IPS-20b (cell line): ENCODE results near the gene ELF1.
"Not testable (repeated sequence)": the region's sequence is repeated elsewhere in the genome, so short reads cannot be mapped to it uniquely, and the experiment has no call there.

Source experiments
- H3K27ac ChIP-seq: one replicate; pipeline ENCODE4 v1.5.1; 2013; ENCODE audit warnings: low read length
- H3K27me3 ChIP-seq: 2 replicates; pipeline ENCODE4 v1.6.1; 2013; ENCODE audit warnings: mild to moderate bottlenecking, low read length, inconsistent platforms; ENCODE audit not compliant: insufficient read depth
- H3K36me3 ChIP-seq: 2 replicates; pipeline ENCODE4 v1.6.1; 2013; ENCODE audit warnings: low read depth, mild to moderate bottlenecking, inconsistent platforms, low read length, moderate library complexity; ENCODE audit not compliant: insufficient read depth
- H3K4me1 ChIP-seq: 2 replicates; pipeline ENCODE4 v1.6.1; 2013; ENCODE audit warnings: mild to moderate bottlenecking, control low read depth, inconsistent platforms, low read length, moderate library complexity; ENCODE audit not compliant: insufficient read depth
- H3K4me3 ChIP-seq: 2 replicates; pipeline ENCODE4 v1.5.1; 2013; ENCODE audit warnings: mild to moderate bottlenecking, low read length, inconsistent platforms
- H3K9ac ChIP-seq: 2 replicates; pipeline ENCODE4 v1.6.1; 2013; ENCODE audit warnings: low read depth, mild to moderate bottlenecking, inconsistent platforms, low read length, moderate library complexity
- H3K9me3 ChIP-seq: 2 replicates; pipeline ENCODE4 v1.6.1; 2013; ENCODE audit warnings: mild to moderate bottlenecking, low read depth, low read length, inconsistent platforms; ENCODE audit not compliant: insufficient read depth

Gene ELF1

DNA sequence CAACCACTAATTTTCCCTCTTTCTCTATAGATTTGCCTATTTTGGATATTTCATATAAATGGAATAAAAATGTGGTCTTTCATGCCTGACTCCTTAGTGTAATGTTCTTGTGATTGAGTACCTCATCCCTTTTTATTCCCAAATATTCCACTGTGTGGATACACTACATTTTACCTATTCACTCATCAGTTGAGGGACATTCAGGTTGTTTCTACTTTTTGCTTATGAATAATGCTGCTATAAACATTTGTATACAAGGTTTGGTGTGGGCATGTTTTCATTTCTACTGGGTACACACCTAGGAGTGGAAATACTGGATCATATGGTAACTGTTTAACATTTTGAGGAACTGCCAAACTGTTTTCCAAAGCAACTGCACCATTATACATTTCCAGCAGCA lies 37.1 kb upstream of the ELF1 start:
- H3K4me1 ChIP-seq, result peaks cover 5% of the 10 kb centered on the region; the same call in 1 of the 2 replicates
- H3K36me3 ChIP-seq, result no peaks in the 10 kb centered on the region
- no peak overlapping the region for H3K9ac ChIP-seq
- no peaks in the 10 kb centered on the region for H3K27me3 ChIP-seq
- no peak overlapping the region for H3K27ac ChIP-seq
- no peak overlapping the region for H3K4me3 ChIP-seq
- H3K9me3 ChIP-seq, result no peaks in the 10 kb centered on the region

DNA sequence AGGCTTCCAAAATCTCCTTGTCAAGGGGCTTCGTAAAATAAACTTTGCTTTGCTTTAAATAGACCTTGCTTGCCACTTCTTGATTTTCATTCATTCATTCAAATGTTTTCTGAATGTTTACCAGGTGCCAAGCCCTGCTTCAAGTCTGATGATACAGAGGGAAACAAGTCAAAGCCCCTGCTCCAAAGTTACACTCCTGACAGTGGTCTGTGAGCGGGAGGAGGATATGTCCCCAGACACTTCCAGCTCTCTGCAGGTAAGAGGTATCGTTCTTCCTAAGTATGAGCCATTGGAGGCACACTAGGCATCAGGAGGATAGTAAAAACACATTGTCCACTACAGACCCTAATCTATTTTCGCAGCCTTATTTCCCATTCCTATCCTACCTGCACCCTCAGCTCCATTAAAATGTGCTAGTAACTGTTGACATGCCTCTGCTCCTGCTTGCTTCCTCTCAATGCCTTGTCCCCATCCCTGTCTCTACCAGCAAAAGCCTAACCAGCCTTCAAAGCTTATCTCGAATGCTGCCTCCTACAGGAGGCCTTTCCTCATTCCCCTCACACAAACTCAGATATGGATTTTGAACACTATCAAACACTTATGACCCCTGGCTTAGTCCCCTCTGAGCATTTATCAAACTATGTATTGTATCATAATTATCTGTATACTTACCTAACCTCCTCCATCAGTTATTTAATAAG lies 36.0 kb upstream of the ELF1 start:
- H3K9me3 ChIP-seq, result no peaks in the 10 kb centered on the region
- H3K9ac ChIP-seq, result no peak overlapping the region
- H3K27me3 ChIP-seq, result no peaks in the 10 kb centered on the region
- H3K27ac ChIP-seq, result no peak overlapping the region
- peaks cover 5% of the 10 kb centered on the region; the same call in 1 of the 2 replicates for H3K4me1 ChIP-seq
- H3K4me3 ChIP-seq, result no peak overlapping the region
- no peaks in the 10 kb centered on the region for H3K36me3 ChIP-seq

DNA sequence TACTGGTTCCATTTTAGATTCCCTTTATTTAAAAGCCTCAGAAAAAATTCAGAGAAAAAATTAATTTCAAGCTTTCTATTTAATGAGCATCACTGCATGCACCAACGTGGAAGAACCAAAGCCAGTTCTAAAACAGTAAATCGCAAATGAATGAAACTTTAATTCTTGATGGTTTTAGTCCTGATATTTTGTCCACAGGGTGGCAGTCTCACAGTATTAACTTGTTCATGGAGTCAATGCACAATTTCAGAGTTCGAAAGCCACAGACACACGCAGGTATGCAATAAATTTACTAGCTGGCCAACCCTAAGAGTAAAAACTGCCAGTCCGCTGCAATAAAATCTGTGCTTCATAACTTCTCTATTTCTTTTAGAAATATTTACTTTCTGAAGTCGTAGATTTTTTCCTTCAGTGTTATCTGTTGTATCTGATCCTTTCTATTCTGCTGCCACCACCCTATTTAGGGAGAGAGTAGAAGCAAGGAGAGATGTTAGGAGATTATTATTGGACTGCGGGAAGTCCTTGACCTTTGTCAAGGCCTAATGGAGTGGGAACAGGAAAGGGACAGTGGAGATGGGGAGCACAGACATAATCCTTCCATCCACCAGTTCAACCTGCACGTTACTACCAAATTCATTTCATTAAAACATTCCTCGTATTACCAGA lies 35.2 kb upstream of the ELF1 start:
- no peak overlapping the region for H3K9ac ChIP-seq
- H3K4me3 ChIP-seq, result no peak overlapping the region
- H3K9me3 ChIP-seq, result 0 out of 2 replicates have a peak, but pooled peaks cover 2% of the 10 kb centered on the region
- no peaks in the 10 kb centered on the region for H3K27me3 ChIP-seq
- H3K27ac ChIP-seq, result no peak overlapping the region
- no peaks in the 10 kb centered on the region for H3K36me3 ChIP-seq
- H3K4me1 ChIP-seq, result peaks cover 5% of the 10 kb centered on the region; the same call in 1 of the 2 replicates

DNA sequence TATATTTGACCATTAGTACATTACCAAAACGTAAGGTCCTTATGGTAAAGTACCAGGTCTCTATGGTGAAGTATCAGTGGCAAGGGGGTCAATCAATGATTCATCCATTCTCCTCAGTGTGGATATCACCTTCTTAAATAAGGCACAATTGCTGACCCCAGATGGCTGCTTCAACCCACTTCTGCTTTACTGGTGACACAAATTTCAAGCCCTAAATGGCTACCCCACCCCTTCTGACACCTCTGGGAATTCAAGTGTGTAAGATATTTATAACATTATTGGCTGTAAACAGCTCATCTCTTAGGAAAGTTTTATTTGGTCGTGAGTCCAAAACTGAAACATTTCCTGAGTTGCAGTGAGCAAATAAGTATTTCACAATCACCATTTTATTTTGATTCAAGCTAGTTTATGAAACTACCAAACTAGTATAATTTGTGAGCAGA lies 34.3 kb upstream of the ELF1 start:
- no peak overlapping the region for H3K9ac ChIP-seq
- H3K27me3 ChIP-seq, result no peaks in the 10 kb centered on the region
- no peaks in the 10 kb centered on the region for H3K36me3 ChIP-seq
- H3K4me3 ChIP-seq, result no peak overlapping the region
- no peak overlapping the region for H3K27ac ChIP-seq
- H3K9me3 ChIP-seq, result peaks cover 12% of the 10 kb centered on the region
- H3K4me1 ChIP-seq, result no peaks in the 10 kb centered on the region

DNA sequence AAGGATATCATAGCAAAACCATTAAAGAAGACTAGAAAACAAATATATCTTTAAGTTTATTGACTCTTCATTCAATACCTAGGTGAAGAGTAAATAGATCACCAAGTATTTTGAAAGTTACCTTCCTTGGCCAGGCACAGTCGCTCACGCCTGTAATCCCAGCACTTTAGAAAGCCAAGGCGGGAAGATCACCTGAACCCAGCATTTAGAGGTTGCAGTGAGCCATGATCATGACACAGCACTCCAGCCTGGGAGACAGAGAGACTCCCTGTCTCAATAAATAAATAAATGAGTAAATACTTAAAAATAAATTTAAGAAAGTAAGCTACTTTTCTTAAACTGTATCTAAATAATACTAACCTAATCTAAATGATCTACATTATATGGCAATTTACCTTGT lies 33.3 kb upstream of the ELF1 start:
- Histone ChIP-seq H3K4me3 (no peak overlapping the region), H3K4me1 (no peaks in the 10 kb centered on the region), H3K9ac (no peak overlapping the region), H3K36me3 (no peaks in the 10 kb centered on the region), H3K9me3 (peaks cover 18% of the 10 kb centered on the region), H3K27me3 (no peaks in the 10 kb centered on the region), H3K27ac (no peak overlapping the region)

DNA sequence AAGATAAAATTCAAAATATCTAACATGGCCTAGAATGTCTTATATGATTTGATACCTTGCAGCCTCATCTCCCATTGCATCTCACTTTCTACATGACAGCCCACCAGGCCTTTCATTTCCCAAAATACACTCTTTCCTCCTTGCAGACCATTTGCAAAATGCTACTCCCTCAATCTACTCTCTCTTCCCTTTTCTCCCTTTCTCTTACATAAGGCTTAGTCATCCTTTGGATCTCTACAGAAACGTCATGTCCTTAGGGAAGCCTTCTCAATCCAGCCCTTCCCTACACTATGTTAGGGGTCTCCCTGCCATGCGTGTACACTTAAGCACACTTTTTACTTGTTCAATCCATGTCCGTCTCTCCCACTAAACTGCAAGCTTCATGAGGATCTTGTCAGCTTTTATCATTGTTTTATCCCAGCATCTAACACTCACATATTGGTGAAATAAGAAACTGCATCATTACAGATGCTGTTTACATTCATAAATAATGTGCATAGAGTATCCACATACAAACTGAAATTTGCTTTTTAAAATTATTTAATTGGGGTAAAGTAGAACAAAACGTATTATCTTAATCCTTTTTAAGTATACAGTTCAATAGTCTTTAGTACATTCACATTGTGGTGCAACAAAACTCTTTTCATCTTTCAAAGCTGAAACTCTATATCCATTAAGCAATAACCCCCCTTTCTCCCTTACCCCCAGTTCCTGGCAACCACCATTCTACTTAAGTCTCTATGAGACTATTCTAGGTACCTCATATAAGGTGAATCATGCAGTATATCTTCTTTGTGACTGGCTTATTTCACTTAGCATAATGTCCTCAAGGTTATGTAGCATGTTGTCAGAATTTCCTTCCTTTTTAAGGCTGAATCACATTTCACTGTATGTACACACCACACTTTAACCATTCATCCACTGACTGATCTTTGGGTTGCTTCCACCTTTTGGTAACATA lies 30.6 kb upstream of the ELF1 start:
- Histone ChIP-seq H3K9me3 (peaks cover 18% of the 10 kb centered on the region), H3K27me3 (no peaks in the 10 kb centered on the region), H3K4me3 (no peak overlapping the region), H3K9ac (no peak overlapping the region), H3K27ac (no peak overlapping the region), H3K36me3 (no peaks in the 10 kb centered on the region), H3K4me1 (no peaks in the 10 kb centered on the region)

DNA sequence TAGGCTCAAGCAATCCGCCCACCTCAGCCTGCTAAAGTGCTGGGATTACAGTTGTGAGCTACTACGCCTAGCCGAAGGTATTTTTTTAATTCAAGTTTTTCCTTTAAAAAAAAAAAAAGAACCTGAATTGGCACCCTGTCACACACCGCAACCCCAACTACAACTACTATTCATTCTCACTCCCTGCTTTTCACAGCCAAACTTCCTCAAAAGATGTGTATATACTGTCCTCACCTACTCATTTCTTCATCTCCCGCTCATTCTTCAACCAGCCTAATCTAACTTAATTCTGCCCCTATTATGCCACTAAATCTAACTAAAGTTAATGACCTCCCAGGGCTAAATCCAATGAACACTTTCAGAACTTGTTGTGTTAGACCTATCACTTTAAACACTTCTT lies 29.5 kb upstream of the ELF1 start:
- peaks cover 18% of the 10 kb centered on the region for H3K9me3 ChIP-seq
- H3K4me3 ChIP-seq, result no peak overlapping the region
- no peaks in the 10 kb centered on the region for H3K36me3 ChIP-seq
- no peak overlapping the region for H3K9ac ChIP-seq
- H3K27ac ChIP-seq, result no peak overlapping the region
- H3K4me1 ChIP-seq, result no peaks in the 10 kb centered on the region
- H3K27me3 ChIP-seq, result no peaks in the 10 kb centered on the region

DNA sequence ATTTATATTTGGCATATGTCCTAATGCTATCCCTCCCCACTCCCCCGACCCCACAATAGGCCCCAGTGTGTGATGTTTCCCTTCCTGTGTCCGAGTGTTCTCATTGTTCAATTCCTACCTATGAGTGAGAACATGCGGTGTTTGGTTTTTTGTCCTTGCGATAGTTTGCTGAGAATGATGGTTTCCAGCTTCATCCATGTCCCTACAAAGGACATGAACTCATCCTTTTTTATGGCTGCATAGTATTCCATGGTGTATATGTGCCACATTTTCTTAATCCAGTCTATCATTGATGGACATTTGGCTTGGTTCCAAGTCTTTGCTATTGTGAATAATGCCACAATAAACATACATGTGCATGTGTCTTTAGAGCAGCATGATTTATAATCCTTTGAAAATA lies 23.3 kb upstream of the ELF1 start:
- not testable (repeated sequence) for H3K4me1 ChIP-seq, H3K27ac ChIP-seq, H3K4me3 ChIP-seq, H3K9me3 ChIP-seq, H3K36me3 ChIP-seq, H3K27me3 ChIP-seq, H3K9ac ChIP-seq

DNA sequence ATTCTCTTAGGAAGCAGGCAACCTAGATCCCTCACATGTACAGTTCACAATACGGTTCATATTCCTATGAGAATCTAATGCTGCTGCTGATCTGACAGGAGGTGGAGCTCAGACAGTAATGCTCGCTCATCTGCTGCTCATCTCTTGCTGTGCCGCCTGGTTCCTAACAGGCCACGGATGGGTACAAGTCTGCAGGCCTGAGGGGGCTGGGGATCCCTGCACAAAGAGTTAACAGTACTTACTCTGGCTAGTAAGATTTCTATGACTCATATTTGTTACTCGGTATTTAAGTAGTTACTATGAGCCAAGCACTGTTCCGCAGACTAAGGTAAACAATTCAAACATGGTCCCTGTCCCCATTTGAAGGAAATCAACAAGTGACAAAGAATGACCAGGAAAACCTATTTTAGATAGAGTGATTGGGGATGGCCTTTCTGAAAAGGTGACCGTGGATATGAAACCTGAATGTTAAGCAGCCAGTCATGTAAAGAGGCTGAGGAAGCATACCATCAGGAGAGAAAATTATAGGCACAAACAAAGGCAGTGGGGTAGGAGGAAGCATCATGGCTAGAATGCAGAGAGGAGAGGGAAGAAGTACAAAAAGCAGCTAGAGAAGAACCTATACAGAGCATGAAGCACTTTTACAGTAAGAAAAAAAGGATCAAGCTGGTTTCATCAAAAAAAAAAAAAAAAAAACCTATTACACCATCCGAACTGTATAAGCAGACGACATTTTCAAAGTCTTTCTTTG lies 21.6 kb upstream of the ELF1 start:
- Histone ChIP-seq H3K4me3 (no peak overlapping the region), H3K27ac (no peak overlapping the region), H3K4me1 (no peaks in the 10 kb centered on the region), H3K9ac (no peak overlapping the region), H3K9me3 (peaks cover 7% of the 10 kb centered on the region), H3K36me3 (no peaks in the 10 kb centered on the region), H3K27me3 (no peaks in the 10 kb centered on the region)

DNA sequence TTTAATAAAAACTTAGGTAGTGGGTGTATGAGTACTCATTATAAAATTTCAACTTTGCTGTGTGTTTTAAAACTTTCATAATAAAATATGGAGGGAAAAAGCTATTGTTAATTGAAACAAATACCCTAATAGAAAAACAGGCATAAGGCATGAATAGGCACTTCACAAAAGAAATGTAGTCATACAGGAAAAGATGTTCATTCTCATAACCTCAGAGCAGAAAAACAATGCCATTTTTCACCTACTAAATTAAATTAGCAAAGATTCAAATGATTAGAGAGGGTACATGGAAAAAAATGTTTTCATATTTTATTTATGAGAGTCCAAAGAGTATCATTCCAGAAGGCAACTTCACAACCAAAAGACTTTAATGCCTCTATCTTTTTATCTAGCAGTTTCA lies 20.6 kb upstream of the ELF1 start:
- Histone ChIP-seq H3K4me1 (peaks cover 7% of the 10 kb centered on the region; the same call in 1 of the 2 replicates), H3K9ac (no peak overlapping the region), H3K9me3 (peaks cover 7% of the 10 kb centered on the region), H3K27ac (no peak overlapping the region), H3K36me3 (no peaks in the 10 kb centered on the region), H3K27me3 (no peaks in the 10 kb centered on the region), H3K4me3 (no peak overlapping the region)

DNA sequence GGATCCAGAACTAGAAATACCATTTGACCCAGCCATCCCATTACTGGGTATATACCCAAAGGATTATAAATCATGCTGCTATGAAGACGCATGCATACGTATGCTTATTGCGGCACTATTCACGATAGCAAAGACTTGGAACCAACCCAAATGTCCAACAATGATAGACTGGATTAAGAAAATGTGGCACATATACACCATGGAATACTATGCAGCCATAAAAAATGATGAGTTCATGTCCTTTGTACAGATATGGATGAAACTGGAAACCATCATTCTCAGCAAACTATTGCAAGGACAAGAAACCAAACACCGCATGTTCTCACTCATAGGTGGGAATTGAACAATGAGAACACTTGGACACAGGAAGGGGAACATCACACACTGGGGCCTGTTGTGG lies 17.4 kb upstream of the ELF1 start:
- not testable (repeated sequence) for H3K9ac ChIP-seq, H3K4me1 ChIP-seq, H3K27me3 ChIP-seq, H3K9me3 ChIP-seq, H3K36me3 ChIP-seq, H3K4me3 ChIP-seq, H3K27ac ChIP-seq
